HG03139 (cell line): Measurements from ENCODE around the gene WDFY4.

Experiments used
- ATAC-seq: cut with Tn5 transposase; IDR thresholded peaks from one replicate; pipeline ENCODE4 v1.9.1; 2021; ENCODE audit not compliant: unreplicated experiment

Gene WDFY4

GRCh38 chr10:48932831-48933664, 248.4 kb downstream of the WDFY4 start:
- no peak for ATAC-seq

DNA sequence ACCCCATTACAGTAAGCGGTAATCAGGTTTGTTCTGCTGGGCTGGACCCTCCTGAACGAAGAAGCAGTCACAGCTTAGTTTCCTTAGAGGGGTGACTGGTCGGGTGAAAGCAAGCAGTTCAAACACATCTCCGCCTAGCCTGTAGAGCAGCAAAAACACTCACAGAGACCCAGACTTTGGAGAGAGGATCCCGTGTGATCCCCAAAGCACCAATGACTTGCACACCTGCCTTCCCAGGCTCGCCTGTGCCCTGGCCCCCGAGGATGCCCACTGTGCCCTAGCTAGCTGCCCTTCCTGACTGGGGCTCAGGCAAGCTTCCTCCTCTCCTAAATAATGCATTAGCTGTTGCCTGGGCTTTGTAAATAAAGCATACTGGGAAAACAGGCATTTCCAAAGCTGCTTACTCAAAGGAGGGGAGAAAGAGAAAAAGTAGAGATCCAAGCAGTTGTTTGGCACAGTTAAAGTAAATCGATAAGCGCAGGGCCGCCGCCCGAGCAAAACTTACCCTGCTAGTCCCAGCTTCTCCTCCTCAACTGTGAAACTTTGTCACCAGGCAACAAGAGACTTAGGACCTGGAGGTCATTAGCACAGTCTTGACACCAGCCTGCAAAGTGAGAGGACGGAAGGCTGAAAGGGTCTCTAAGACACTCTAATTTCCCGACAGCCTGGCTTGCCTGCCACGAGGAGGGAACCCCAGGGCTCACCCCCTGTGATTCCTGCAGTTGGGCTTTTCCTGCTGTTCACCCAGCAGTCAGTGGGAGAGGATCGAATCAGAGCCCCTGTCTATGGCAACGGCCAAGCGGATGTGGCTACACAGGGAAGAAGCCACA, 250.2 kb downstream of the WDFY4 start:
- ATAC-seq: no peak

- ATAC-seq: no peak
Observed at GRCh38 chr10:48935577-48935976, 250.9 kb downstream of the WDFY4 start.

DNA sequence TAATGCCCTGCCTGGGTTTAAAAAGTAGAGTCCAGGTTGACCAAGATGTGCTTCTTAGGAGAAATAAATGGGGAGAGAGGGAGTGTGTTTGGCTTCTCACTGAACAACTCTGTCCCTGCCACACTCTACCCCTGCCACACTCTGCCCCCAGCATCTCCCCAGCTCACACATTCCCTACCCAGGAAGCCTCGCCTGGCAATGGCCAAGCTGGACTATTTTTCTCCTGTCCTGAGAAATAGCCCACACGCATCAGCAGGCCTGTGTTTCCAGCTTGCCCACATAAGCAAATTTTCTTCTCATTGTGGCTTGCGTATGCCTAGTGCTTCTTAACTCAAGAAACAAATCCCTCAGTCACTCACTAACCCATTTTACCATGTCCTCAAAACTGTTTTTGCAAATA, 253.1 kb downstream of the WDFY4 start:
- no peak for ATAC-seq

GRCh38 chr10:48938281-48938680, 253.6 kb downstream of the WDFY4 start:
- no peak for ATAC-seq

DNA sequence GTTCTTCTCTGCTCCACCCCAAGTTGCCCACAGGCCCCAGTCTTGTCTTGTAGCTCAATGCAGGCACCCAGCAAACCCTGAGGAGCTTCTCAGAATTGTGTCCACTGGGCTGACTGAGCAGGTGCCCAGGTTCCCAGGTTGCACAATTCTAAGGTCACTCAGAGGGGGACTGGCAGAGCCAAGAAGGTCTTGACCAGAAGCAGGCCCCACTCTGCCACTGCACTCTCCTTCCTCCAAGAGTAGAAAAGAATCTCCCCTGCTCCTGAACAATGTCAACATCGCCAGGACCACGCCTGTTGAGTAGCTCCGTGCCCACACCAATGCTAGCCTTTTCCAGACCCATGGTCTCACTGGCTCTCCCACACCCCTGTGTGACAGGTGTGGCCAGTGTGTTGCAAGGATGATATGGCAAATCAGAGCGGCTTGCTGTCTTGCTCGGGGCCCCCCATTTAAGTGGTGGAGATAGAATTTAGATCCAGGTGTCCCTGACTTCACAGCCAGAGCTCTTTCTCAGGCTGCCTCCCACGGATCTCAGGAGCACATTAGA, 254.4 kb downstream of the WDFY4 start:
- no peak for ATAC-seq

- ATAC-seq: no peak
Observed at GRCh38 chr10:48939790-48940325, 255.2 kb downstream of the WDFY4 start, which contains the start of gene LRRC18. TSS of gene LRRC18 (minus strand) at chr10:48939840. CDS start at chr10:48914155, 25,685 bp downstream.

- ATAC-seq: no peak
Observed at GRCh38 chr10:48940372-48940771, 255.7 kb downstream of the WDFY4 start.

DNA sequence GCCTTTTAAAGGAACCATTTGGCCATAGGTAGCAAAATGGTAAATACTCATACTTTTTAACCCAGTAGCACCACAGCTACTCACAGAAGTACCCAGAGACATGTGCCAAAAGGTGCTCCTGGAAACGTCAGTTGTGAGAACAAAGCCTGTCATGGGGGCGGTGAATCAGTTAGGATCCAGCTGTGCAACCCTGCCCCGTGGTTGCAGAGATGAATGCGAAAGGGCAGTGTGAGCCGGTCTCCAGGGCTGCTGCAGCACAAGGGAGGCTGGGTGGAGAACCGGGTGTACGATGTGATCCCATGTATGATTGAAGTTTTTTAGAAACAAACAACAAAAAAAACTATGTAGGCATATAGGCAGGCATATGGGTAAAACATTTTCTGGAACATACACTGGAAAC, 256.3 kb downstream of the WDFY4 start:
- no peak for ATAC-seq

- ATAC-seq: no peak
Observed at GRCh38 chr10:48941427-48942075, 256.9 kb downstream of the WDFY4 start.

- ATAC-seq: no peak
Observed at GRCh38 chr10:48943096-48943495, 258.4 kb downstream of the WDFY4 start.

DNA sequence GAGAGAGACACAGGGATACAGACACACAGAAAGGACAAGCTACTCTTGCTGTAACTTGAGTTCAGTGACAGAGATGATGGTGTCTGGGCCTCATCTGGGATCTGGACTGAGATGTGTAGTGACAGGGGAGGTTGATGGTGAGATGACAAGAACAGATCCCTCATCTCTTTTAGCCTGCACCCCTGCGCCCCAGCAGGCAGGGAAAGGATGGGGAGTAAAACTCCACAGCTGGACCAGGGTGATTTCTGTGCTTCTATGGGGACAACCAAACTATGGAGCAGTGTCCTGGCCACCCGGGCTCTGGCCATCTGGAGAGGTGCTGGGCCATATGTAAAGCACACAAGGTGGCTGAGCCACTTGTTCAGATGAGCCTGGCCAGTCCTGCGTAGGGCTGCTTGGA, 259.5 kb downstream of the WDFY4 start:
- ATAC-seq: no peak

GRCh38 chr10:48945441-48946130, 260.9 kb downstream of the WDFY4 start:
- no peak for ATAC-seq

DNA sequence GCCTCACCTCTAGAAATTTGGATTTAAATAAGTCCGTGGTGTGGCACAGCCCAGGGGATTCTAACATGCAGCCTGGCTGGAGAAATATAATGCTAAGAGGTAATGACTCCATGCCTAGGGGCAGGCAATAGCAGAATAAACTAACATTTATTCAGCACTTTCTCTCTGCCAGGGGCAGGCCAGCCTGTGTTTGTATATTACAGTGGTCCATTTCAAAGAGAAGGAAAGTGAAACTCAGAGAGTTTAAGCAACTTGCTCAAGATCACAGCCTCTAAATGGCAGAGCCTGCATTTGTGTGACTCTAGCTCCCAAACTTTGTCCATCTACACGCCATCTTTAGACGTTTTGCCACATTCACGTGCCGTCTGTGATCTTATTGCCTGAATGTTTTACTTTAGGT, 261.7 kb downstream of the WDFY4 start:
- no peak for ATAC-seq

DNA sequence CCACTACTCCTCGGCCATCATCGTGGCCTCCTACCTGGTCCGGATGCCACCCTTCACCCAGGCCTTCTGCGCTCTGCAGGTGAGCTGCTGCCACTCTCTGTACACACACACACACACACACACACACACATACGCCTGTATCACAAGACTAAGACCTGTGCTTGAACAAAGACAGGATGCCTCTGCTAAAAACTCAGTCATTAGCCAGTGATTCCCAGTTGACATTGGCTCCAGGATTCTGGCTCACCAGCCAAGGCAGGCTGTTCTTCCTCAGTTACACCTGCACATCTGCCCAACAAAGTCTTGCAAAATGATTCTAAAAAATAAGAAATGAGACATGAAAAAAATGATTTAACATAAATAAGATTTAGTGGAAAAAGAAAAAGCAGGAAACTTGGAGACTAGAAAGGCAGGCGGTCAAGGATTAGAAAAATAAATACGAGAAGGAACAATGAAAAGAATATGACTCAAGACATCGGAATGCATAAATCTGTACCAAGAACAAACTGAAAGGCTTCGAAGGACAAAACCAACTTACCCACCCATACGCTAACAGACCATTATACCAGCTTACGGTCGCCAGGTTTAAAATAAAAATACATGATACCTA, 262.3 kb downstream of the WDFY4 start:
- ATAC-seq: no peak

- ATAC-seq: no peak
Observed at GRCh38 chr10:48947690-48948469, 263.2 kb downstream of the WDFY4 start.

- ATAC-seq: no peak
Observed at GRCh38 chr10:48948470-48949037, 263.9 kb downstream of the WDFY4 start.

GRCh38 chr10:48951707-48952106, 267.0 kb downstream of the WDFY4 start:
- ATAC-seq: no peak
